IMR-90 (cell line): ENCODE measurements around the gene PCDHGA2. TPM values are rescaled to one million over a fixed set of nuclear protein-coding genes. Genes with fewer than 3 reads are reported as not detected.

Experiments
- ATAC-seq: fragments of 200-7000 bp; cut with Tn5 transposase; 2 replicates; pipeline ENCODE4 v1.9.1; 2020; ENCODE audit warnings: low read depth, mild to moderate bottlenecking, moderate library complexity
- BruUV-seq: library from RNA; stranded (reverse); fragments of 400-500 nt; replicated peaks from 2 replicates; lab custom pipeline; 2021; lab: Mats Ljungman, UMichigan
- CTCF ChIA-PET: fragments of 300-600 bp; formaldehyde crosslinking; extraction: SDS; loops from one replicate; lab custom pipeline; 2021; ENCODE audit warnings: antibody characterized with exemption; lab: Yijun Ruan, JAX
- POLR2A ChIA-PET: fragments of 300-600 bp; sonication (Branson Sonifier 250); formaldehyde crosslinking; loops from one replicate; lab custom pipeline; 2022; ENCODE audit warnings: antibody characterized with exemption; ENCODE audit not compliant: unreplicated experiment; lab: Charles Lee
- DNase-seq: peaks from one replicate; pipeline ENCODE4 v3.0.0; 2013
- H2AFZ ChIP-seq: replicated peaks from 2 replicates; pipeline ENCODE3; 2013; ENCODE audit warnings: low read length, mild to moderate bottlenecking; ENCODE audit not compliant: poor library complexity
- H2AK5ac ChIP-seq: 2 replicates; pipeline ENCODE4 v1.6.1; 2013; ENCODE audit warnings: low read depth, low read length, inconsistent platforms
- H2AK9ac ChIP-seq: replicated peaks from 2 replicates; pipeline ENCODE3; 2013; ENCODE audit warnings: mild to moderate bottlenecking, low read depth, low read length, moderate library complexity; ENCODE audit not compliant: poor library complexity
- H2BK120ac ChIP-seq: 2 replicates; pipeline ENCODE4 v1.6.1; 2013; ENCODE audit warnings: low read depth, low read length, inconsistent platforms
- H2BK15ac ChIP-seq: 3 replicates; pipeline ENCODE4 v1.6.1; 2013; ENCODE audit warnings: low read depth, low read length, inconsistent platforms
- H2BK20ac ChIP-seq: 2 replicates; pipeline ENCODE4 v1.6.1; 2013; ENCODE audit warnings: low read depth, mild to moderate bottlenecking, inconsistent platforms, low read length, moderate library complexity
- H2BK5ac ChIP-seq: 2 replicates; pipeline ENCODE4 v1.6.1; 2013; ENCODE audit warnings: mild to moderate bottlenecking, low read depth, low read length, inconsistent platforms; ENCODE audit not compliant: poor library complexity, severe bottlenecking
- H3K14ac ChIP-seq: replicated peaks from 2 replicates; pipeline ENCODE4 v1.6.1; 2013; ENCODE audit warnings: low read depth, low read length, inconsistent platforms
- H3K18ac ChIP-seq: 2 replicates; pipeline ENCODE4 v1.6.1; 2013; ENCODE audit warnings: low read depth, low read length, control low read depth
- H3K23ac ChIP-seq: 2 replicates; pipeline ENCODE4 v1.6.1; 2013; ENCODE audit warnings: low read depth, low read length, inconsistent platforms
- H3K27ac ChIP-seq: 2 replicates; pipeline ENCODE4 v1.5.1; 2013; ENCODE audit warnings: mild to moderate bottlenecking, control low read depth, low read length; ENCODE audit not compliant: insufficient read depth
- H3K27me3 ChIP-seq: 2 replicates; pipeline ENCODE4 v1.6.1; 2013; ENCODE audit warnings: low read length; ENCODE audit not compliant: control insufficient read depth, insufficient read depth
- H3K36me3 ChIP-seq: 2 replicates; pipeline ENCODE4 v1.6.1; 2013; ENCODE audit warnings: low read length, mixed read lengths; ENCODE audit not compliant: control insufficient read depth, insufficient read depth
- H3K4ac ChIP-seq: 2 replicates; pipeline ENCODE4 v1.6.1; 2013; ENCODE audit warnings: low read depth, low read length, inconsistent platforms
- H3K4me1 ChIP-seq: 2 replicates; pipeline ENCODE4 v1.6.1; 2013; ENCODE audit warnings: low read length, mixed read lengths; ENCODE audit not compliant: control insufficient read depth, insufficient read depth
- H3K4me2 ChIP-seq: 2 replicates; pipeline ENCODE4 v1.6.1; 2013; ENCODE audit warnings: low read depth, mild to moderate bottlenecking, control low read depth, low read length, moderate library complexity
- H3K4me3 ChIP-seq: 2 replicates; pipeline ENCODE4 v1.5.1; 2013; ENCODE audit warnings: low read depth, mild to moderate bottlenecking, control low read depth, low read length, moderate library complexity; ENCODE audit not compliant: insufficient read depth
- H3K56ac ChIP-seq: 2 replicates; pipeline ENCODE4 v1.6.1; 2013; ENCODE audit warnings: low read length, inconsistent platforms; ENCODE audit not compliant: insufficient read depth; ENCODE audit errors: extremely low read depth
- H3K79me1 ChIP-seq, 2 experiments: 2 replicates each; pipeline ENCODE4 v1.6.1; 2013; ENCODE audit warnings: low read length in 2 of 2, inconsistent platforms in 1 of 2, low read depth in 1 of 2
- H3K9ac ChIP-seq: 2 replicates; pipeline ENCODE4 v1.6.1; 2013; ENCODE audit warnings: low read depth, low read length, control low read depth
- H3K9me1 ChIP-seq: 2 replicates; pipeline ENCODE4 v1.6.1; 2013; ENCODE audit warnings: low read length, inconsistent platforms; ENCODE audit not compliant: insufficient read depth
- H3K9me3 ChIP-seq: 2 replicates; pipeline ENCODE4 v1.6.1; 2013; ENCODE audit warnings: low read length; ENCODE audit not compliant: control insufficient read depth, insufficient read depth
- H4K20me1 ChIP-seq: 2 replicates; pipeline ENCODE4 v1.6.1; 2013; ENCODE audit warnings: low read length, inconsistent platforms; ENCODE audit not compliant: insufficient read depth
- H4K5ac ChIP-seq: 2 replicates; pipeline ENCODE4 v1.6.1; 2013; ENCODE audit warnings: mild to moderate bottlenecking, low read depth, low read length, control low read depth
- H4K8ac ChIP-seq, 2 experiments: 2 replicates each; pipeline ENCODE4 v1.6.1; 2013; ENCODE audit warnings: low read depth in 2 of 2, low read length in 2 of 2, control low read depth in 1 of 2, inconsistent platforms in 1 of 2
- H4K91ac ChIP-seq: 2 replicates; pipeline ENCODE4 v1.6.1; 2013; ENCODE audit warnings: low read depth, low read length, inconsistent platforms; ENCODE audit not compliant: insufficient read depth
- BHLHE40 ChIP-seq: fragments of 150-350 bp; IDR thresholded peaks from 2 replicates; pipeline ENCODE4 v1.6.1; 2016; ENCODE audit warnings: mild to moderate bottlenecking, low read depth, low read length
- MAFK ChIP-seq: IDR thresholded peaks from 2 replicates; pipeline ENCODE4 v1.6.1; 2012; ENCODE audit warnings: low read depth, low read length, improper control_type of control experiment
- MAZ ChIP-seq: IDR thresholded peaks from 2 replicates; pipeline ENCODE4 v1.6.1; 2012; ENCODE audit warnings: low read depth, mild to moderate bottlenecking, low read length, improper control_type of control experiment, moderate library complexity, borderline replicate concordance
- NFE2L2 ChIP-seq: fragments of 150-350 bp; IDR thresholded peaks from 2 replicates; pipeline ENCODE4 v1.6.1; 2016; ENCODE audit warnings: low read depth, mild to moderate bottlenecking, low read length
- POLR2A ChIP-seq: IDR thresholded peaks from 2 replicates; pipeline ENCODE4 v1.6.1; 2012; ENCODE audit warnings: mild to moderate bottlenecking, low read depth, low read length
- RAD21 ChIP-seq: IDR thresholded peaks from 2 replicates; pipeline ENCODE4 v1.6.1; 2012; ENCODE audit warnings: low read length, improper control_type of control experiment
- RCOR1 ChIP-seq: IDR thresholded peaks from 2 replicates; pipeline ENCODE4 v1.6.1; 2012; ENCODE audit warnings: mild to moderate bottlenecking, low read length, improper control_type of control experiment; ENCODE audit not compliant: insufficient replicate concordance
- WGBS, 2 experiments: methylation state at CpG; one replicate each; pipeline versions ENCODE4 v1.1.5 to v1.1.7; 2013; ENCODE audit warnings: missing lambda C conversion rate in 2 of 2; ENCODE audit not compliant: insufficient read length in 1 of 2; ENCODE audit errors: extremely low coverage in 2 of 2; 5-methylcytosine and 5-hydroxymethylcytosine counted together
- dilution Hi-C: fragments of 300-500 bp; cut with HindIII; formaldehyde crosslinking; loops from one replicate; pipeline ENCODE4 v1.14.3; 2018; ENCODE audit warnings: low sequenced_read_pairs; ENCODE audit not compliant: unreplicated experiment
- in situ Hi-C: fragments of 300-500 bp; cut with MboI; formaldehyde crosslinking; loops from 3 replicates; pipeline ENCODE4 v1.14.3; 2019; ENCODE audit warnings: low sequenced_read_pairs, inconsistent platforms, mixed read lengths
- intact Hi-C: fragments of 100-400 bp; cut with micrococcal nuclease; formaldehyde crosslinking; loops from 2 replicates; pipeline ENCODE4 v1.10.0; 2022
- polyA plus RNA-seq, 3 experiments: library from polyadenylated mRNA; depleted of rRNA; stranded (reverse); fragments of >200 nt; gene quantifications; 2 replicates each; pipeline ENCODE4 v1.2.3, GENCODE V29; 2012; ENCODE audit warnings: low replicate concordance in 1 of 3
- total RNA-seq: library from RNA; depleted of rRNA; stranded (reverse); fragments of >200 nt; gene quantifications from 2 replicates; pipeline ENCODE4 v1.2.3, GENCODE V29; 2012
- TF ChIP-seq, protein P1 (sequence below): fragments of 150-350 bp; IDR thresholded peaks from 2 replicates; pipeline ENCODE4 v1.6.1; 2017; ENCODE audit warnings: mild to moderate bottlenecking, antibody characterized with exemption, low read length, low read depth
- TF ChIP-seq, protein P2 (sequence below): fragments of 150-350 bp; IDR thresholded peaks from 2 replicates; pipeline ENCODE4 v1.6.1; 2016; ENCODE audit warnings: low read depth, mild to moderate bottlenecking, low read length, moderate library complexity, borderline replicate concordance
- TF ChIP-seq, protein P3 (sequence below): conservative IDR thresholded peaks from 2 replicates; pipeline ENCODE4 v1.5.1; 2012; ENCODE audit warnings: mild to moderate bottlenecking, low read depth, low read length, improper control_type of control experiment

The PCDHGA2 gene
- total and polyA plus RNA-seq, 2 of the 4 experiments (the other 2 are of a cell fraction), result 3.4 to 3.6 TPM

DNA sequence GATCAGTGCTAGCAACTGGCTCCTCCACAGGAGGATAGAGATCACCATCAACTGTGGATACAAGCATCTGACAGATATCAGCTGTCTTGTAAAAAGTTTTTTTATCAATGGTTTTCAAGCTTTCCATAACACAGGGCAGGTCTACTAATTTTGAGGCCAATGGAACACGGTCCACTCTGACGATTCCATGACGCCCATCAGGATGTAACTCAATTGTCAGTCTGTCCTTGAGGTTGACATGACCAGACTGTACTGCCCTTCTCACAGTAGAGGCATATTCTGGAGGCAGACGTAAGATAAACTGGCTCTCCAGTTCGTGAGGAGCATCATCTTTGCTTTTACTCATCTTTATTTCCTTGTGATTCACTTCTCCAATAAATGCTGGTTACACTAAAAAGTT, 18.9 kb upstream of the PCDHGA2 start:
- H2BK15ac ChIP-seq, result no peak overlapping the region
- peaks cover 15 to 17% of the 10 kb centered on the region in 2 experiments for H3K79me1 ChIP-seq
- H3K4ac ChIP-seq, result no peak overlapping the region
- no peak overlapping the region for H2BK20ac ChIP-seq
- H3K4me2 ChIP-seq, result peak overlapping the region; percentile 8; the same call in 1 of the 2 replicates
- no peak overlapping the region for H4K5ac ChIP-seq
- H2BK120ac ChIP-seq, result no peak overlapping the region
- in situ Hi-C loops (no loop called here), dilution Hi-C loops (no loop called here), intact Hi-C loops (no loop called here)
- no peak overlapping the region for H3K18ac ChIP-seq
- no peak overlapping the region for H3K14ac ChIP-seq
- H3K56ac ChIP-seq, result no peak overlapping the region
- no TSS peak for BruUV-seq
- H2AK5ac ChIP-seq, result no peak overlapping the region
- H3K4me3 ChIP-seq, result peak overlapping the region; percentile 66
- no peak overlapping the region for H2BK5ac ChIP-seq
- no peak overlapping the region for H2AK9ac ChIP-seq
- peaks cover 49% of the 10 kb centered on the region for H3K9me3 ChIP-seq
- H3K36me3 ChIP-seq, result peaks cover 12% of the 10 kb centered on the region
- no peak overlapping the region for H4K8ac ChIP-seq
- H4K20me1 ChIP-seq, result peaks cover 7% of the 10 kb centered on the region; the same call in 1 of the 2 replicates
- TF ChIP-seq BHLHE40 (no peak), RAD21 (no peak), POLR2A (no peak), NFE2L2 (no peak), RCOR1 (no peak), MAFK (no peak), MAZ (no peak)
- TF ChIP-seq, protein P1, sequence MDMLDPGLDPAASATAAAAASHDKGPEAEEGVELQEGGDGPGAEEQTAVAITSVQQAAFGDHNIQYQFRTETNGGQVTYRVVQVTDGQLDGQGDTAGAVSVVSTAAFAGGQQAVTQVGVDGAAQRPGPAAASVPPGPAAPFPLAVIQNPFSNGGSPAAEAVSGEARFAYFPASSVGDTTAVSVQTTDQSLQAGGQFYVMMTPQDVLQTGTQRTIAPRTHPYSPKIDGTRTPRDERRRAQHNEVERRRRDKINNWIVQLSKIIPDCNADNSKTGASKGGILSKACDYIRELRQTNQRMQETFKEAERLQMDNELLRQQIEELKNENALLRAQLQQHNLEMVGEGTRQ, result no peak
- TF ChIP-seq, protein P2, sequence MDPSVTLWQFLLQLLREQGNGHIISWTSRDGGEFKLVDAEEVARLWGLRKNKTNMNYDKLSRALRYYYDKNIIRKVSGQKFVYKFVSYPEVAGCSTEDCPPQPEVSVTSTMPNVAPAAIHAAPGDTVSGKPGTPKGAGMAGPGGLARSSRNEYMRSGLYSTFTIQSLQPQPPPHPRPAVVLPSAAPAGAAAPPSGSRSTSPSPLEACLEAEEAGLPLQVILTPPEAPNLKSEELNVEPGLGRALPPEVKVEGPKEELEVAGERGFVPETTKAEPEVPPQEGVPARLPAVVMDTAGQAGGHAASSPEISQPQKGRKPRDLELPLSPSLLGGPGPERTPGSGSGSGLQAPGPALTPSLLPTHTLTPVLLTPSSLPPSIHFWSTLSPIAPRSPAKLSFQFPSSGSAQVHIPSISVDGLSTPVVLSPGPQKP, result no peak
- TF ChIP-seq, protein P3, sequence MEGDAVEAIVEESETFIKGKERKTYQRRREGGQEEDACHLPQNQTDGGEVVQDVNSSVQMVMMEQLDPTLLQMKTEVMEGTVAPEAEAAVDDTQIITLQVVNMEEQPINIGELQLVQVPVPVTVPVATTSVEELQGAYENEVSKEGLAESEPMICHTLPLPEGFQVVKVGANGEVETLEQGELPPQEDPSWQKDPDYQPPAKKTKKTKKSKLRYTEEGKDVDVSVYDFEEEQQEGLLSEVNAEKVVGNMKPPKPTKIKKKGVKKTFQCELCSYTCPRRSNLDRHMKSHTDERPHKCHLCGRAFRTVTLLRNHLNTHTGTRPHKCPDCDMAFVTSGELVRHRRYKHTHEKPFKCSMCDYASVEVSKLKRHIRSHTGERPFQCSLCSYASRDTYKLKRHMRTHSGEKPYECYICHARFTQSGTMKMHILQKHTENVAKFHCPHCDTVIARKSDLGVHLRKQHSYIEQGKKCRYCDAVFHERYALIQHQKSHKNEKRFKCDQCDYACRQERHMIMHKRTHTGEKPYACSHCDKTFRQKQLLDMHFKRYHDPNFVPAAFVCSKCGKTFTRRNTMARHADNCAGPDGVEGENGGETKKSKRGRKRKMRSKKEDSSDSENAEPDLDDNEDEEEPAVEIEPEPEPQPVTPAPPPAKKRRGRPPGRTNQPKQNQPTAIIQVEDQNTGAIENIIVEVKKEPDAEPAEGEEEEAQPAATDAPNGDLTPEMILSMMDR, result no peak
- no peak for DNase-seq
- no peak overlapping the region for H4K91ac ChIP-seq
- no peak for ATAC-seq
- H3K23ac ChIP-seq, result no peak overlapping the region
- no peaks in the 10 kb centered on the region for H3K4me1 ChIP-seq
- no peaks in the 10 kb centered on the region for H3K27me3 ChIP-seq
- no peaks in the 10 kb centered on the region for H3K9me1 ChIP-seq
- POLR2A ChIA-PET, result interaction anchor here (0.7 kb wide), 1 partner anchor 244 kb away, joined by 3 read pairs; no protein-coding TSS in a partner anchor
- no peak overlapping the region for H3K27ac ChIP-seq
- CTCF ChIA-PET, result interaction anchor here (0.8 to 1.7 kb wide), 8 partner anchors 63 to 311 kb away, joined by 3 to 7 read pairs (median 4); partner anchors contain the start of genes PCDHGA10 and PCDHGA11
- 100% methylated on average over 1 of the region's 5 CpGs; no CpG with 5 or more reads in 1 of the 2 experiments for WGBS, 2 experiments
- H2AFZ ChIP-seq, result no peak overlapping the region
- H3K9ac ChIP-seq, result no peak overlapping the region
